OCI-M2 (cell line): ENCODE data around the gene NUPR1.
"Not testable (repeated sequence)": the region's sequence is repeated elsewhere in the genome, so short reads cannot be mapped to it uniquely, and the experiment has no call there.

Experiments
- DNase-seq: peaks from one replicate; lab custom pipeline; 2025; ENCODE audit not compliant: unreplicated experiment; lab: John Stamatoyannopoulos, UW

The NUPR1 gene

GRCh38 chr16:28538733-28539596 lies at the start of gene NUPR1:
Gene NUPR1 (minus strand): TSS chr16:28538974. CDS start chr16:28538907, 67 bp downstream.
- DNase-seq: no peak

- no peak for DNase-seq
Measured at GRCh38 chr16:28587386-28587785, 48.6 kb upstream of the NUPR1 start.

GRCh38 chr16:28586466-28586865 lies 47.7 kb upstream of the NUPR1 start:
- no peak for DNase-seq

- DNase-seq: no peak
Measured at GRCh38 chr16:28585674-28586073, 46.9 kb upstream of the NUPR1 start.

- no peak for DNase-seq
Measured at GRCh38 chr16:28580726-28581315, 42.0 kb upstream of the NUPR1 start.

GRCh38 chr16:28575446-28576109 lies 36.8 kb upstream of the NUPR1 start:
- DNase-seq: no peak

GRCh38 chr16:28574925-28575324 lies 36.2 kb upstream of the NUPR1 start:
- no peak for DNase-seq

- no peak for DNase-seq
Measured at GRCh38 chr16:28573738-28574718, 35.3 kb upstream of the NUPR1 start.

GRCh38 chr16:28572696-28573510 lies 34.1 kb upstream of the NUPR1 start:
- DNase-seq: no peak

- no peak for DNase-seq
Measured at GRCh38 chr16:28569968-28570752, 31.4 kb upstream of the NUPR1 start.

GRCh38 chr16:28569021-28569420 lies 30.2 kb upstream of the NUPR1 start:
- DNase-seq: no peak

- DNase-seq: no peak
Measured at GRCh38 chr16:28567292-28567691, 28.5 kb upstream of the NUPR1 start.

GRCh38 chr16:28566233-28566925 lies 27.6 kb upstream of the NUPR1 start:
- DNase-seq: not testable (repeated sequence)

- no peak for DNase-seq
Measured at GRCh38 chr16:28563218-28563617, 24.4 kb upstream of the NUPR1 start.

GRCh38 chr16:28562199-28562598 lies 23.4 kb upstream of the NUPR1 start:
- DNase-seq: no peak

- DNase-seq: no peak
Measured at GRCh38 chr16:28561557-28562187, 22.9 kb upstream of the NUPR1 start.

GRCh38 chr16:28558456-28558855 lies 19.7 kb upstream of the NUPR1 start:
- DNase-seq: no peak

- no peak for DNase-seq
Measured at GRCh38 chr16:28556914-28557320, 18.1 kb upstream of the NUPR1 start.
